GM23338 (cell line): ENCODE results near the gene TJP2. TPM values are rescaled to one million over a fixed set of nuclear protein-coding genes. Genes with fewer than 3 reads are reported as not detected.
A peak's percentile ranks its signal among the peaks of the same experiment; 100 is the strongest.

Experiments
- ATAC-seq: fragments of 200-7000 bp; cut with Tn5 transposase; 3 replicates; pipeline ENCODE4 v1.9.1; 2020
- DNase-seq: peaks from one replicate; pipeline ENCODE4 v3.0.0-alpha.2; 2015; ENCODE audit warnings: low spot score
- H2AFZ ChIP-seq: fragments of 200-600 bp; sonication (generic); 2 replicates; pipeline ENCODE4 v1.8.0; 2016; ENCODE audit warnings: antibody characterized with exemption, mild to moderate bottlenecking, moderate library complexity
- H3F3A ChIP-seq: fragments of 200-600 bp; sonication (generic); replicated peaks from 2 replicates; pipeline ENCODE4 v1.8.0; 2017; ENCODE audit warnings: antibody characterized with exemption, mixed run types, low read depth
- H3K27ac ChIP-seq: fragments of 200-600 bp; sonication (generic); 2 replicates; pipeline ENCODE4 v1.6.1; 2016; ENCODE audit warnings: low read depth
- H3K27me3 ChIP-seq: fragments of 200-600 bp; sonication (generic); 2 replicates; pipeline ENCODE4 v1.8.0; 2016; ENCODE audit warnings: mild to moderate bottlenecking, mixed run types, moderate library complexity; ENCODE audit not compliant: insufficient read depth
- H3K36me3 ChIP-seq: fragments of 200-600 bp; sonication (generic); 2 replicates; pipeline ENCODE4 v1.8.0; 2016; ENCODE audit warnings: mild to moderate bottlenecking; ENCODE audit not compliant: insufficient read depth
- H3K4me1 ChIP-seq: fragments of 200-600 bp; sonication (generic); 2 replicates; pipeline ENCODE4 v1.8.0; 2016; ENCODE audit warnings: mild to moderate bottlenecking, moderate library complexity; ENCODE audit not compliant: insufficient read depth
- H3K4me2 ChIP-seq: fragments of 200-600 bp; sonication (generic); 2 replicates; pipeline ENCODE4 v1.7.1; 2017; ENCODE audit warnings: mixed run types
- H3K4me3 ChIP-seq: fragments of 200-600 bp; sonication (generic); 2 replicates; pipeline ENCODE4 v1.6.1; 2016; ENCODE audit warnings: mixed run types
- H3K79me2 ChIP-seq: fragments of 200-600 bp; sonication (generic); replicated peaks from 2 replicates; pipeline ENCODE4 v1.8.0; 2017; ENCODE audit warnings: mild to moderate bottlenecking; ENCODE audit not compliant: insufficient read depth
- H3K9me2 ChIP-seq: fragments of 200-600 bp; sonication (generic); 2 replicates; pipeline ENCODE4 v1.8.0; 2017; ENCODE audit not compliant: insufficient read depth
- H4K20me1 ChIP-seq: fragments of 200-600 bp; sonication (generic); replicated peaks from 2 replicates; pipeline ENCODE4 v1.8.0; 2017; ENCODE audit warnings: mild to moderate bottlenecking; ENCODE audit not compliant: insufficient read depth
- H3K27ac Mint-ChIP-seq: 2 replicates; pipeline ENCODE4 v1.8.0; 2020; ENCODE audit warnings: inconsistent platforms, mild to moderate bottlenecking, moderate library complexity, mixed read lengths
- H3K27me3 Mint-ChIP-seq: 3 replicates; pipeline ENCODE4 v1.8.0; 2022; ENCODE audit warnings: low read depth, mild to moderate bottlenecking, moderate library complexity, mixed read lengths, inconsistent platforms; ENCODE audit not compliant: insufficient read depth, poor library complexity
- H3K36me3 Mint-ChIP-seq: 3 replicates; pipeline ENCODE4 v1.8.0; 2021; ENCODE audit warnings: low read depth, mild to moderate bottlenecking, inconsistent platforms, moderate library complexity, mixed read lengths
- H3K4me1 Mint-ChIP-seq: 3 replicates; pipeline ENCODE4 v1.8.0; 2020; ENCODE audit warnings: mild to moderate bottlenecking, inconsistent platforms, mixed read lengths
- H3K4me3 Mint-ChIP-seq: 3 replicates; pipeline ENCODE4 v1.8.0; 2021; ENCODE audit warnings: moderate library complexity, mild to moderate bottlenecking, inconsistent platforms, mixed read lengths
- H3K9me3 Mint-ChIP-seq: 3 replicates; pipeline ENCODE4 v1.8.0; 2020; ENCODE audit warnings: moderate library complexity, mild to moderate bottlenecking, inconsistent platforms, mixed read lengths
- CREB1 ChIP-seq: fragments of 250-450 bp; sonication (Bioruptor Pico); IDR thresholded peaks from 2 replicates; pipeline ENCODE4 v1.5.0; 2020; ENCODE audit warnings: low read depth, mild to moderate bottlenecking, moderate library complexity
- EZH2 ChIP-seq: fragments of 200-600 bp; sonication (generic); IDR thresholded peaks from one replicate; pipeline ENCODE4 v1.8.0; 2017; ENCODE audit warnings: antibody characterized with exemption, mild to moderate bottlenecking, low read depth; ENCODE audit not compliant: unreplicated experiment
- NANOG ChIP-seq: IDR thresholded peaks from 2 replicates; pipeline ENCODE4 v1.6.1; 2016; ENCODE audit warnings: antibody characterized with exemption, borderline replicate concordance
- POLR2AphosphoS5 ChIP-seq: IDR thresholded peaks from 2 replicates; pipeline ENCODE4 v1.6.1; 2016; ENCODE audit warnings: antibody characterized with exemption, low read depth
- STAT1 ChIP-seq: IDR thresholded peaks from one replicate; pipeline ENCODE4 v1.6.1; 2016; ENCODE audit warnings: antibody characterized with exemption; ENCODE audit not compliant: unreplicated experiment
- ZNF114 ChIP-seq: fragments of 250-450 bp; sonication (Bioruptor Pico); IDR thresholded peaks from 2 replicates; pipeline ENCODE4 v1.5.0; 2020; ENCODE audit warnings: mild to moderate bottlenecking, moderate library complexity
- ZNF331 ChIP-seq: fragments of 250-450 bp; sonication (Bioruptor Pico); IDR thresholded peaks from 2 replicates; pipeline ENCODE4 v1.5.0; 2020; ENCODE audit warnings: low read depth, mild to moderate bottlenecking, moderate library complexity
- ZNF462 ChIP-seq: fragments of 250-450 bp; sonication (Bioruptor Pico); IDR thresholded peaks from 2 replicates; pipeline ENCODE4 v1.5.0; 2020; ENCODE audit warnings: mild to moderate bottlenecking, moderate library complexity
- polyA plus RNA-seq: library from polyadenylated mRNA; unstranded; fragments of >200 nt; fragmentation: Nextera tagmentation; extraction: Ambion mirVana; gene quantifications from 2 replicates; pipeline ENCODE4 v1.2.1, GENCODE V29; 2016
- total RNA-seq: library from RNA; depleted of rRNA; stranded (reverse); fragments of >200 nt; shearing (Covaris generic); gene quantifications from 2 replicates; pipeline ENCODE4 v1.2.3, GENCODE V29; 2014
- TF ChIP-seq, protein P1 (sequence below), 2 experiments: fragments of 200-600 bp in 1 of 2; sonication (generic) in 1 of 2; conservative IDR thresholded peaks; 2 replicates each; pipeline versions ENCODE4 v1.5.1 to v1.6.1; 2016 to 2017; ENCODE audit warnings: antibody characterized with exemption in 2 of 2, low read depth in 2 of 2, mild to moderate bottlenecking in 2 of 2, moderate library complexity in 1 of 2

TJP2 gene
- total and polyA plus RNA-seq, 2 experiments from 2014 or later = 37.6 to 234 TPM

DNA sequence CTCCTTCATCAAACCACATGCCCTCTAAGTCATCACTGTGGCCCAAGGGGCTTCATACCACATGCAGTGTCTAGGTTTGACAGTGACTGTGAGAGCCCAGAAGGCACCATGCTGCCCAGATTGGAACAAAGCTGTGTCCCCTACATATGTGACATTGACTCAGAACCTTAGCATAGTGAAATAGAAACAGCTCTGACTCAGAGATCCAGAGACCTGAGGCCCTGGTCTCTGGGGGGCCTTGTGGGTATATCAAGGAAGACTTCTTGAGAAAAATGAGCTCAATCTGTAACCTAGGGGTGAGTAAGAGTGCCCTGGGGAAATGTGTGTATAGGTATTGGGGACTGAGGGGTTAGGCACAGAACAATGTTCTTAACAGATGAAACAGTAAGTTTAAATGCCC lies 143.8 kb downstream of the TJP2 start:
- H3K4me1 Mint-ChIP-seq = peaks cover 27% of the 10 kb centered on the region
- TF ChIP-seq POLR2AphosphoS5 = no peak
- Histone ChIP-seq H4K20me1 (no peaks in the 10 kb centered on the region), H2AFZ (no peak overlapping the region), H3K36me3 (0 out of 2 replicates have a peak, but pooled peaks cover 16% of the 10 kb centered on the region), H3F3A (peaks cover 4% of the 10 kb centered on the region; the same call in 1 of the 2 replicates), H3K4me2 (no peak overlapping the region), H3K79me2 (no peaks in the 10 kb centered on the region), H3K4me3 (no peak overlapping the region), H3K27me3 (peaks cover 6% of the 10 kb centered on the region; the same call in 1 of the 2 replicates), H3K9me2 (peaks cover 4% of the 10 kb centered on the region), H3K4me1 (peaks cover 27% of the 10 kb centered on the region), H3K27ac (no peak overlapping the region)
- peaks cover 36% of the 10 kb centered on the region for H3K9me3 Mint-ChIP-seq
- H3K4me3 Mint-ChIP-seq = no peak overlapping the region
- peaks cover under 1% of the 10 kb centered on the region for H3K27me3 Mint-ChIP-seq
- no peak overlapping the region for H3K27ac Mint-ChIP-seq
- DNase-seq (no peak), ATAC-seq (no peak)
- H3K36me3 Mint-ChIP-seq = peaks cover 17% of the 10 kb centered on the region

DNA sequence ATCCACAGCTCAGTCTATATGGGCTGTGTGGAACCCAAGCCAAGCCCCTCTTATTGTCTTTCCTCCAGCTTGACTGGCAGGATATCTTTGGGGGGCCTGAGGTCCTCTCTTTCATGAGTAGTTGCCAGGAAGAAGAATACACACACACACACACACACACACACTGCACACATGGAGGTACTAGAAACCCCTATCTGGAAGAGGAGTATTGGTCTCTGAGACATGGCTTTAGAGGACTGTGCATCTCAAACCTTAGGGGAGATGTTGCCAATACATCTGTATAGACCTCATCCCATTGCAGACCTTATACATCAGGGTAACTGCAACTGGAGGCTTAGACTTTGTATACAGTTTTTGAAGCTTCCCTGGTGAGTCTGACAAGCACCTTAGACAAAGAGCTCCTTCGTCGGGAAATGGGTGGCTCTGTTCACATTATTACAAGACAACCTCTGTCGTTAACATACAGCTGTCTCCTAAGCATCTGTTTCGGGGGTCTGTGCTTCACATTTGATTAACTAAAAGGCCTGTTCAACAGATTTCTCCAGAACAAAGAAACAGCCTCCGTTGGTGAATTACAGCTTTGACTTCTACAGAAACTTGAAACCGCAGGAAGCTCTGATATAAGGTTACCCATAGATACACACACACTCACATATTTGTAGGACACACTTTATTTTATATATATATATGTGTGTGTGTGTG lies 145.4 kb downstream of the TJP2 start:
- Histone ChIP-seq H3K27me3 (peaks cover 20% of the 10 kb centered on the region), H3K9me2 (peaks cover 4% of the 10 kb centered on the region), H3K27ac (0 out of 2 replicates have a peak overlapping the region, but pooled peaks have one; percentile 60), H3K36me3 (0 out of 2 replicates have a peak, but pooled peaks cover 3% of the 10 kb centered on the region), H3K4me3 (no peak overlapping the region; the same call in 1 of the 2 replicates), H3K4me1 (peaks cover 27% of the 10 kb centered on the region), H2AFZ (peak overlapping the region; percentile 88), H3F3A (no peaks in the 10 kb centered on the region), H3K79me2 (no peaks in the 10 kb centered on the region), H3K4me2 (peak overlapping the region; percentile 59), H4K20me1 (no peaks in the 10 kb centered on the region)
- ATAC-seq (no peak), DNase-seq (no peak)
- peaks cover 20% of the 10 kb centered on the region for H3K9me3 Mint-ChIP-seq
- no peak overlapping the region; the same call in 1 of the 2 replicates for H3K27ac Mint-ChIP-seq
- peaks cover 3% of the 10 kb centered on the region; the same call in 1 of the 3 replicates for H3K36me3 Mint-ChIP-seq
- no peak overlapping the region for H3K4me3 Mint-ChIP-seq
- peaks cover 14% of the 10 kb centered on the region for H3K27me3 Mint-ChIP-seq
- TF ChIP-seq STAT1 (no peak), ZNF114 (CRISPR knock-in tag) (no peak), CREB1 (CRISPR knock-in tag) (no peak), NANOG (no peak), ZNF462 (CRISPR knock-in tag) (no peak), ZNF331 (CRISPR knock-in tag) (no peak), EZH2 (no peak)
- TF ChIP-seq, protein P1, sequence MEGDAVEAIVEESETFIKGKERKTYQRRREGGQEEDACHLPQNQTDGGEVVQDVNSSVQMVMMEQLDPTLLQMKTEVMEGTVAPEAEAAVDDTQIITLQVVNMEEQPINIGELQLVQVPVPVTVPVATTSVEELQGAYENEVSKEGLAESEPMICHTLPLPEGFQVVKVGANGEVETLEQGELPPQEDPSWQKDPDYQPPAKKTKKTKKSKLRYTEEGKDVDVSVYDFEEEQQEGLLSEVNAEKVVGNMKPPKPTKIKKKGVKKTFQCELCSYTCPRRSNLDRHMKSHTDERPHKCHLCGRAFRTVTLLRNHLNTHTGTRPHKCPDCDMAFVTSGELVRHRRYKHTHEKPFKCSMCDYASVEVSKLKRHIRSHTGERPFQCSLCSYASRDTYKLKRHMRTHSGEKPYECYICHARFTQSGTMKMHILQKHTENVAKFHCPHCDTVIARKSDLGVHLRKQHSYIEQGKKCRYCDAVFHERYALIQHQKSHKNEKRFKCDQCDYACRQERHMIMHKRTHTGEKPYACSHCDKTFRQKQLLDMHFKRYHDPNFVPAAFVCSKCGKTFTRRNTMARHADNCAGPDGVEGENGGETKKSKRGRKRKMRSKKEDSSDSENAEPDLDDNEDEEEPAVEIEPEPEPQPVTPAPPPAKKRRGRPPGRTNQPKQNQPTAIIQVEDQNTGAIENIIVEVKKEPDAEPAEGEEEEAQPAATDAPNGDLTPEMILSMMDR (conservative IDR thresholded peaks at IDR 0.05; ENCODE audit: low read depth in 2 of 2) = no peak
- H3K4me1 Mint-ChIP-seq = peaks cover 30% of the 10 kb centered on the region
